HL-60/S4 (cell line): Measurements from ENCODE around the gene PTOV1.
"Not testable (repeated sequence)": the region's sequence is repeated elsewhere in the genome, so short reads cannot be mapped to it uniquely, and the experiment has no call there.

ENCODE experiments used
- in situ Hi-C: fragments of 300-500 bp; cut with MboI; formaldehyde crosslinking; loops from 2 replicates; pipeline ENCODE4 v1.14.3; 2022; ENCODE audit warnings: low sequenced_read_pairs

The PTOV1 gene

DNA sequence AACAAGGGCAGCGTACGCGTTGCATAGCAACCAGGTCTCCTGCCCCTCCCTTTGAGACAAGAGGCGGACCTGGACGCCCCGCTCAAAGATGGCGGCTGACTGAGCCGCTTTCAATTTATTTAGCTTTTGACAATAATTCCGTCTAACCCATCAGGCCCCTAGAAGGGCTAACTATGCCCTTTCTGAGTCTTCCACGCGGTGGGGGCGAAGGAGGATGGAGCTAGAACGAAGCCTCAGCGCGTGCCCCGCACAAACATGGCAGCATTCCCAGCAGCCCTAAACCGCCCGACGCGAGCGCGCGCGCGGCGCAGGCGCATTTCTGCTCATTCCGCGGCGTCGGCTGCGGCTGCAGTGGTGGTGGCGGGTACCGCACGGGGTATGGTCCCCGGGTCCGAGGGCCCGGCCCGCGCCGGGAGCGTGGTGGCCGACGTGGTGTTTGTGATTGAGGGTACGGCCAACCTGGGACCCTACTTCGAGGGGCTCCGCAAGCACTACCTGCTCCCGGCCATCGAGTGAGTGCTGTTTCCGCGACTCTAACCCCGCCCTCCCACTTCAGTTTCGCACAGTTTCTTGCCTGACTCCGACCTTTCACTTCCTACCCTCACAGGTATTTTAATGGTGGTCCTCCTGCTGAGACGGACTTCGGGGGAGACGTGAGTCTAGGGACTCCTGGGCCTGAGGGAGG is 32.9 kb upstream of the PTOV1 start, which contains the start of gene MED25:
MED25 (plus strand) TSS at position 326 of the 685 bp plus-strand sequence; CDS start at position 379, 53 bp downstream.
- in situ Hi-C loops: no loop called here

DNA sequence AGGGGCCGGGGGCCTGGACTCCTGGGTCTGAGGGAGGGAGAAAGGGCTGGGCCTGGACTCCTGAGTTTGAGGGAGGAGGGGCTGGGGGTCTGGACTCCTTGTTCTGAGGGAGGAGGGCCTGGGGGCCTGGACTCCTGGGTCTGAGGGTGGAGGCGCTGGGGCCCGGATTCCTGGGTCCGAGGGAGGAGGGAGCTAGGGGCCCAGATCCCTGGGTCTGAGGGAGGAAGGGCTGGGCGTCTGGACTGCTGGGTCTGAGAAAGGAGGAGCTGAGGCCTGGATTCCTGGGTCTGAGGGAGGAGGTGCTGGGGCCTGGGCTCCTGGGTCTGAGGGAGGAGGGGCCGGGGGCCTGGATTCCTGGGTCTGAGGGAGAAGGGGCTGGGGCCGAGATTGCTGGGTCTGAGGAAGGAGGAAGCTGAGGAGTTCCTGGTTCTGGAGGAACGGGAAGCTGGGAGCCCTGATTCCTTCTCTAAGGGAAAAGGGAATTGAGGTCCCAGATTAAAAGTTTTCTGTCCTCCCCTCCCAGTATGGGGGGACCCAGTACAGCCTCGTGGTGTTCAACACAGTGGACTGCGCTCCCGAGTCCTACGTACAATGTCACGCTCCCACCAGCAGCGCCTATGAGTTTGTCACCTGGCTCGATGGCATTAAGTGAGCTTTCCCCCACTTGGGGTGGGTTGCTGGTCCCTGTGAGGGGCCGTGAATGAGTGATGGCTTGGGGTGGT is 32.1 kb upstream of the PTOV1 start:
- in situ Hi-C loops: no loop called here

DNA sequence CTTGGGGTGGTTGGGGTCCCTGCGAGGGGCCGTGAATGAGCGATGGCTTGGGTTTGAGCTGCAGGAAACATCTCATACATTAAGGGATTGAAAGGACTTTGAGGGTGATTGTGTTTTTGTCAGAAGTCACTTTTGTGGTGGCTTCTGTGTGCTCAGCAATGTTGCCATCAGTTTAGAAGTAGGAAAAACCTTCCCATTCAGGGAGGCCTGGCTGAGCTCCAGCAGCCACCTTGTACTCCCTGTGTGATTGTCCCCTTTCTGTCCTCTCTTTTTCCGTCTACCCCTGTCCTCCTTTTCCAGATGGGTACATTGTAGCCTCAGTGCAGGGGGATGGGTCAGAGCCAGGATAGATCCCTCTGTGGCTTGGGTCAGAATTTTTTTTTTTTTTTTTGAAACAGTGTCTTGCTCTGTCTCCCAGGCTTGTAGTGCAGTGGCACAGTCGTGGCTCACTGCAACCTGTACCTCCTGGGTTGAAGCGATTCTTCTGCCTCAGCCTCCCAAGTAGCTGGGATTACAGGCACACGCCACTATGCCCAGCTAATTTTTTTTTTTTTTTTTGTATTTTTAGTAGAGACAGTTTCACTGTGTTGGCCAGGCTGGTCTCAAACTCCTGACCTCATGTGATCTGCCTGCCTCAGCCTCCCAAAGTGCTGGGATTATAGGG is 31.4 kb upstream of the PTOV1 start:
- in situ Hi-C loops: not testable (repeated sequence)

DNA sequence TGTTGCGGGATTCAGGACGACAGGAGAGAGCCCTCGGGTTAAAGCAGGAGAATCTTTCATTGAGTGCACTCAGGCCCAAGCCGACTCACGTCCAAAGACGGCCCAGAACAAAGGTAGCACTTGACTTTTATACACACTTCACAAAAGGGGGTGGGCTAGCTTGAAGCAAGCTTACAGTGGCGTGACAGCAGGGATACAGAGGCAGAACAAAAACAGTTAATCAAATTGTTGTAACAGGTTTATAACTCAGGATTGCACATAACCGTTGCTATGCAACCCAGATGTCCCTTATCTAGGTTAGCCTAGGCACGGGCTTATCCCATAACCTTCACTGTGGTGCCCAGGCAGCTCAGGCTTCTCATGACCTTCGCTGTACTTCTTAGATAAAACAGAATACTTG is 30.8 kb upstream of the PTOV1 start:
- in situ Hi-C loops: no loop called here

DNA sequence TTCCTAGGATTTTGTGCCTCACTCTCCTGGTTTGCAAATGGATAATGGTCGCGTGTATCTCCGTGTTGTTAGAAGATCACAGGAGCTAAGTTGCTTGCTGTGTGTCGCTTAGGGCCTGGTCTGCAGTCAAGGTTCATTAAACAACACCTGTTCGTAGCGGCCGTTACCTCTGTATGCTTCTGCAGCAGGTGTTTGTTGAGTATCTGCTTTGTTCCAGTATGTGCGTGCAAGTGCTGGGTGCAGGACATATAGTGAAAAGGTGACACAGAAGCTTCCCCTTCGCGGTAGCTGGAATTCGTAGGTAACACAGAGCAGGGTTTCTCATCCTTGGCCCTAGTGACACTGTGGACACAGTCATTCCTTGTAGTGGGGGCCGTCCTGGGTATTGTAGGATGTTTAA is 27.5 kb upstream of the PTOV1 start:
- in situ Hi-C loops: no loop called here

DNA sequence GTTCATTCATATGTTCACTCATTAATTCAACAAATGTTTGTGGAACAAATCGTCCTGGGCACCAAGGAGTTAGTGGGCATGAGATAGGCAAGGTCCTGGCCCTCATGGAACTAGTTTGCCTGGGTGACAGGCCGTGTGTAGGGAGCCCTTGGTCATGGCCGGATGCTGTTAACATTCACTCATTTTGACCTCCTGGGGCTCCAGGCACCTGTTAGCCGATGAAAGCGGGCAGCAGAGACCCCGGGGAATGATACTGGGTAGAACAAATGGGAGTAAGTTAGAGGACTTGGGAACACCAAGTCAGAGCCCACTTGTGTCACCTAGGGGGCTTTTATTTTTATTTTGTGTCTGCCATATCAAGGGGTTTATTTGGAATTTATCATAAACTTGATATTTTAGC is 26.3 kb upstream of the PTOV1 start:
- in situ Hi-C loops: no loop called here

DNA sequence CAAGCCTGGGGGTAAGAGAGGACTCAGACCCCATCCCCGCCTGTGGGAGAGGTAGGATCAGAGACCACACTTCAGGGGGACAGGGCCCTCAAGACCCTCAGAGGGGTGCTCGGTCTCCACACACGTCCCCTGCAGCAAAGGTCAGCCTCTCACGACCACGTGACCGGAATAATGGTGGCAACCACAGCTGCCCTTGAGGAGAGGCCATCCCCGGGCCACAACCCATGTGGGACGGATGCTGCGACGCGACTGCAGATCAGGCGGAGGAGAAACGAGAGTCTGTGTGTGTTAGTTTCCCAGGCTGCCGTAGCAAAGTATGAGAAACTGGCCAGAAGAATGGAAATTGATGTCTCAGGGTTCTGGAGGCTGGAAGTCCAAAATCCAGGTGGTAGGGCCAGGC is 23.9 kb upstream of the PTOV1 start:
- in situ Hi-C loops: no loop called here

DNA sequence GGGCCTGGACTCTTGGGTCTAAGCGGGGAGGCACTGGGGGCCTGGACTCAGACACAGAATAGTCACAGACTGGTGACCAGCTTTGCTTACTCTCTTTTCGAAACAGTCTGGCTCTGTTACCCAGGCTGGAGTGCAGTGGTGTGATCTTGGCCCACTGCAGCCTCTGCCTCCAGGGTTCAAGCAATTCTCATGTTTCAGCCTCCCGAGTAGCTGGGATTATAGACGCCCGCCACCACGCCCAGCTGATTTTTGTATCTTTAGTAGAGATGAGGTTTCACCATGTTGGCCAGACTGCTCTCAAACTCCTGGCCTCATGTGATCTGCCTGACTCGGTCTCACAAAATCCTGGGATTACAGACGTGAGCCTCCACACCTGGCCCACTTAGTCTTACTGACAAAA is 21.8 kb upstream of the PTOV1 start:
- in situ Hi-C loops: no loop called here

DNA sequence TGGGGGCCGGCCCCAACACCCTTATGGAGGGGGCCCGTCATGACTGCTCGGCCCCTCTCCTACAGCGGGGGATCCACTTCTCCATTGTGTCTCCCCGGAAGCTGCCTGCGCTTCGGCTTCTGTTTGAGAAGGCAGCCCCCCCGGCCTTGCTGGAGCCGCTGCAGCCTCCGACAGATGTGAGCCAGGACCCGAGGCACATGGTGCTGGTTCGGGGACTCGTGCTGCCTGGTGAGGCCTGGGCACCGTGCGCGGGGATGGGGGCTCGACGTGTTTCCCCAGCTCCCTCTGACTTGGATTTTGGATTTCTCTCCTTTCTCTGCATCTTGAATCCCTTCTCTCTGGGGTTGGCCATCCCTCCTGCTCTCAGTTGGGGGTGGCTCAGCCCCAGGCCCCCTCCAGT is 21.2 kb upstream of the PTOV1 start:
- in situ Hi-C loops: no loop called here

DNA sequence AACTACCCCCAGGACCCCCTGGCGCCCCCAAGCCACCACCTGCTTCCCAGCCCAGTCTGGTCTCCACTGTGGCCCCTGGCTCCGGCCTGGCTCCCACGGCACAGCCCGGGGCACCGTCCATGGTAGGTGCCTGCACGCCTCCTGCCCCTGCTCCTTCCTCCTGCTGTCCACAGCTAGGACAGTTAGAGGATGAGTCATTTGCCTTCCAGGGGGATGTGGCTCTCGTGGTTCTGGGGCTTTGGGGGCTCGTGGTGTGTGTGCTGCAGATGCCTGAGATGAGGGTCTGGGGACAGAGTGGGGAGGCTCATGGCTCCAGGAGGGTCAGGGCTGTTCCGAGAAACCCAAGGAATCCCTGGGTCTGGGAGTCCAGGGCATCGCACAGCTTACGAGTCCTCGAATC is 20.2 kb upstream of the PTOV1 start:
- in situ Hi-C loops: no loop called here

DNA sequence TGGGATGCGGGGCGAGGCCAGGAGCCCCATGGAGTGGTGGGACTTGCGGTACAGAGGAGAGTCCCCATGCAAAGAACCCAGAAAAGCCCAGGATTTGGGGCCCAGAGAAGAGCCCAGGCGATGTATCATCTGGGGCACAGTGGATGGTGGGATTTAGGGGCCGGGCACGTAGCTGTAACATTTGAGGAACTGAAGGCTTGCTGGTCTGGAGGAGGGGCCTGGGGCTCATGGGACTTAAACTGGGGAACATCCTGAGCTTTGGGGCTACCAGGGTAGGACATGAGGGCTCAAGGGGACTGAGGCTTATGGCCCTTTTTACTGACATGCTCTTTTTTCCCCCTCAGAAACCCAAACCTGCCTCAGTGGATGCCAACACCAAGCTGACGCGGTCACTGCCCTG is 19.4 kb upstream of the PTOV1 start:
- in situ Hi-C loops: no loop called here

DNA sequence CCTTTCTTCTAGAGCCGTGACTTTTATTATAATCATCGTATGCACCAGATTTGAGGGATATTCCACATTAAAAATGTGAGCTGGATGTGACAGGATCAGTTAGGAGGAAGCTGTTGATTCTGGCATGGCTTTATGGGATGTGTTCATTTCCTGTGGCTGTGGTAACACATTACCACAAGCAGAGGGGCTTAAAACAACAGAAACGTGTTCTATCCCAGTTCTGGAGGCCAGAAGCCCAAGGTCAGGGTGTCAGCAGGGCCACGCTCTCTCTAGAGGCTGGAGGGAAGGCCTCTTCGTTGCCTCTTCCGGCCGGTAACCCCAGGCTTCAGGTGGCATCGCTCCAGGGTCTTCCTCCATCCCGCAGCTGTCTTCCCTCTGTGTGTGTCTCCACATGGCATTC is 18.4 kb upstream of the PTOV1 start:
- in situ Hi-C loops: no loop called here

DNA sequence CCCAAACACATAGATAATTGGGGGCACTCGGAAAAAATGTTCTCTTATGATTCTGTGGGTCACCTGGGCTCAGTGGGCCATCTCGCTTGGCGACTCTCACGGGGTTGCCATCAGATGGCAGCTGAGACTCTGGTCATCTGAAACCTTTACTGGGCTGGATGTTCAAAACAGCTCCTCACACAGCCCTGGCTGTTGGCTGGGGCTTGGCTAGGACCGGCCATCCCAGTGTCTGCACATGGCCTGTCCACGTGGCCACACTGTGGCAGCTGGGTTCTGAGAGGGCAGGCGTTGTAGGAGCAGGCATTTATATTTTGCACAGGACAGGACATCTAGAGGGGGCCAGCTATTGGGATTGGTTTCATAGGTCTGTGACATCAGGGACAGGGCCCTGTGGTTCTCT is 17.4 kb upstream of the PTOV1 start:
- in situ Hi-C loops: no loop called here

DNA sequence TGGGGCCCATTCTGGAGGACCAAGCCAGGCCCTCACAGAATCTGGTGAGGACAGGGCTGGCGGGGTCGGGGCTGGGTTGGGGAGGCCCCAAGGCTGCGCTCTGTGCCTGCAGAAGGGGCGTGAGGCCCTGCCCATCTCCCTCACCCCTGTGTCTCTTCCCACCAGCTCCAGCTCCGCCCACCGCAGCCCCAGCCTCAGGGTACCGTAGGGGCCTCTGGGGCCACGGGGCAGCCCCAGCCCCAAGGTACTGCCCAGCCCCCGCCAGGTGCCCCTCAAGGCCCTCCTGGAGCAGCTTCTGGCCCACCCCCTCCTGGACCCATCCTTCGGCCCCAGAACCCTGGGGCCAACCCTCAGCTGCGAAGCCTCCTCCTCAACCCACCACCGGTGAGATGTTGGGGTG is 15.4 kb upstream of the PTOV1 start:
- in situ Hi-C loops: no loop called here

DNA sequence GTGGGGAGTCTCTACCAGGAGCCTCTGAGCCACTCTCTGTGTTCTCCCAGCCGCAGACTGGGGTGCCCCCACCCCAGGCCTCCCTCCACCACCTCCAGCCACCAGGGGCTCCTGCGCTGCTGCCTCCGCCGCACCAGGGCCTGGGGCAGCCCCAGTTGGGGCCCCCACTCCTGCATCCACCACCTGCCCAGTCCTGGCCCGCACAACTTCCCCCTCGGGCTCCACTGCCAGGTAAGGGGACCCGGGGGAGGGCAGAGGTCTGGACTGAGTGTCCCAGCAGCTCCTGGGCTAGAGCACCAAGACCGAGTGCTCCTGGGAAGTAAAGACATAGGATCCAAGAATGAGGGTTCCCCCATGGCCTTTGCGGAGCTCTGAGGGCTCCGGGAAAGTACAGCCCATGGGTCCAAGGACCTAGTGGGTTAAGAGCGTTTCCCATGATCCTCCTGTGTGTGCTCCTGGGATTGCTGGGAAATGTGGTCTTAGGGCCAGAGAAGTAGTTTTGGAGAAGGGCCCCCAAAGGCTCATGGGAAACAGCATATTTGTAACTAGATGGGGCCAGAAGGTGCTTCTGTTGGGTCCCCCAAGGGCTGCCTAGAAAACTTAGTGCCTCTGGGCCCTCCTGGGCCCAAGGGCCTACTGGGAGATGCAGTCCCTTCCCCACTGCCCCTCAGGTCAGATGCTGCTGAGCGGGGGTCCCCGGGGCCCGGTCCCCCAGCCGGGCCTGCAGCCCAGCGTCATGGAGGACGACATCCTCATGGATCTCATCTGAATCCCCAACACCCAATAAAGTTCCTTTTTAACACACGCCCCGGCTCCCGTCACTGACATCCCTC is 14.6 kb upstream of the PTOV1 start:
- in situ Hi-C loops: no loop called here

DNA sequence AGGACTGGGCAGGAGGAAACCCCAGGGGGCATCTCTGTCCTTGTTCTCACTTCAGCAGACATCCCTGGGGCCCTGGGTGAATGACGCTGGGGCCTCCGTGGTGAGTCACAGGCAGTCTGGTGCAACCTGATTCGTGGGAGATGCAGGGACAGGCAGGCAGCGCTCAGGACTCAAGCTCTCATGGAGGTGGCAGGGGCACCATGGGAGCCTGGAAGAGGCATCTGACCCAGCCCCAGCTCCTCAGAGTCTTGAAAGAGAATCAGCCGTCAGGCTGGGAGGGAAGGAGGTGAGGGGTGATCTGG is 14.0 kb upstream of the PTOV1 start:
- in situ Hi-C loops: no loop called here

DNA sequence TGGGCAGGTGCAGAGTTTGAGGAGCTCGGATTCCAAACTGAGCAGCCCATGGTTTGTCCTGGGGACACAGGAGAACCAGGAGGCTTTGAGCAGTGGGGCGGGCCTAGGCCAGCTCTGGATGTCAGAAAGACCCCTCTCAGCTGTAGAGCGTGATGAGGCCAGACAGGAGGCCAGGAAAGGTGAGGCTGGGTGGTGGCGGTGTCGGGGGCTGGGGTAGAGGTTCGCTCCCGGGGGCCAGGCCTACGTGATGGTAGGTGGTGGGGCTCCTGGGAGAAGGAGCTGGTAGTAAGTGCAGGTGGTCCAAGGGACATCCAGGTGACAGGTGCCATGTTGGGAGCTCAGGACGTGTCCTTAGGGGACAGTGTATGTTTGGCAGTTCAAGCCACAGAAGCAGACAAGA is 13.5 kb upstream of the PTOV1 start:
- in situ Hi-C loops: no loop called here

DNA sequence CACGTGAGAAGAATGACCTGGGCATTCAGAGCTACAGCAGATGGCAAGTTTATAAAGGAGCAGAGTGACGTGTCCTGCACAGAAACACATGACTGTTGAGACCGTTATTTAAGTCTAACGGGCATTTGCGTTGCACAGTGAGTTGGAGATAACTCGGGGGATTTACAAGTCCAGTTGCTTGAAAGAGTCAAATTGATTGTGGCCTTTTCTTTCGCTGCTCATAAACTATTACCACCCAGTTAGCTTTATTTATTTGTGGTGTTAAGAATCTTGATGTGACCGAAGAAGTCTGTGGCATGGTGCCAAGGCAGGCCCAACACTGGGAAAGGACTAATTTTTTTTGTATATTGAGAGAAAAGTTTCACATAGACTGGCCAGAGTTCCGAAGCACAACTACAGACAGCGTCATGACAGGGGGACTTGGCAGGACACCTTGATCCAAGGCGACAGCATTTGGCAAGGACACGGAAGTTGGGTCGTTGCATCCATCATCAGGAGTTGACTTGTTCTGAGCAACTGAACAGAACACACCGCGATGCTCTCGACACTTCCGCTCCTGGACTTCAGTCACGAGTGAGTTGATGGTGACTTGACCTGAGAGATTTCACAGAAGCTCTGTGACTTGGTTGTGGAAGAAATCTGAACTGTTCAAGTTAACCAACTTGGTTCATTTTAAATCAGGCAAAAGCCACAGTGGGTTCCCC is 11.9 kb upstream of the PTOV1 start:
- in situ Hi-C loops: no loop called here

DNA sequence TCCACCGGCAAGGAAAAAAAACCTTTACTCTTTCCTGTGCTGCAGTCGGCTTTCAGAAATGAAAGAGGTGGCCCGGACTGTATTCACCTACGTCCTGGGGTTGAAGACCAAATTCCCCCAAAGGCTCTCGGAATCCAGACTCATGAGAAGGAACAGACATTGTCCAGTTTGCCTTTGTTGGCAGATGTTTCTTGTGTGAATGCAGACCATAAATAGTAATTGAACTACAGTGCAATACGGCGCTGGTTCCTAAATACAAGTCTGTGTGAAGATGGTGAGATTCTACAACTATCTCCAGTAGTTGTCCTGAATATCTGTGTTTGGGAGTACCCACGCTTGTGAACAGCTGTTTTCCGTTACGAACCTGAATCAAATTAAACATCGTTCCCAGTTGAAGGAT is 11.2 kb upstream of the PTOV1 start:
- in situ Hi-C loops: no loop called here

DNA sequence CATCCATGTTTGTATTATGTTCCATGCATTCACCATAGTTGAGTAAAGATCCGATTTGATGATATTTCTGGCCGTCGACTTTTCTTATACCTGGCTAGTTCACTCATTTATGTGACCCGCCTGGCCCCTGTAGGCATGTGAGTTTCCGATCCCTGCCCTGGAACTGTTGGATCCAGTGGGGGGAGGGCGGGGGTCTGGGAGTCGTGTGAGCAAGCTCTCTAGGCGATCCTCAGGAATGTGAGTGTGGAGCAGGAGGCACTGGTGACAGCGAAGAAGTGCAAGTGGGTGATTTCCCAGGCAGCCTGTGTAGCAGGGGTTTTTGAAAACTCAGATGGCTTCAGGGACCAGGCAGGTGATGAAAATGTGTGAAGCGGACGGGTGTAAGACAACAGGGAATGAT is 10.6 kb upstream of the PTOV1 start:
- in situ Hi-C loops: no loop called here

DNA sequence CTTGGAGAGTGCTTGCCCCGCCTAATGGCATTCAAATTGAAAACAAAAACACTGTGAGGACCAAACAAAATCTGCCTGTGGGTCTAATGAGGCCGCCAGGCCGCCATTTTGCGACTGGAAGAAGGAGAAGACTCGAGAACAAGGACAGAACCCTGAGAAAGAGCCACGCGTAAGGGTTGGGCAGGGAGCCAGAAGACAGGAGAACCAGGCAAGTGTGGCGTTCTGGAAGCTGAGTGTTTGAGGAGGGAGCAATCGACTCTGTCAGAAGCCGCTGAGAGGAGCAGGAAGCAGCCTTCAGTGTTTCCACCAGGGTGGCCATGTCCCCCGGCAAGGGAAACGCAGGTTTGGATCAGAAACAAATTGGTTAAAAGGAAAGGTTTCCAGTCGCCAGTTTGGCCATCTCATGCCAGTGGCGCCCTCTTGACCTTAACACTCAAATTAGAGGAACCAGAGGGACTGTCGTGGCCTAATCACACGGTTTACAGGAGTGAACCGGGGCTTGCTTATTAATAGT is 10.2 kb upstream of the PTOV1 start:
- in situ Hi-C loops: no loop called here
